Thymus (tissue), 11 donors: ENCODE results near the gene ANGPTL7. TPM values are rescaled to one million over a fixed set of nuclear protein-coding genes. Genes with fewer than 3 reads are reported as not detected.

Source experiments
- DNase-seq, 9 donors: peaks; one replicate each; pipeline ENCODE4 v3.0.0-alpha.2; 2013; ENCODE audit warnings: low spot score in 9 of 9, low read depth in 6 of 9, missing footprints in 1 of 9
- H3K27ac ChIP-seq, 2 donors: one replicate each; pipeline ENCODE4 v1.5.1; 2013; ENCODE audit warnings: control low read depth in 1 of 2, low read depth in 1 of 2, low read length in 1 of 2, mild to moderate bottlenecking in 1 of 2, moderate library complexity in 1 of 2
- H3K27me3 ChIP-seq, 2 donors: one replicate each; pipeline ENCODE4 v1.5.1; 2013; ENCODE audit warnings: low read length in 1 of 2; ENCODE audit not compliant: control insufficient read depth in 2 of 2, insufficient read depth in 1 of 2
- H3K36me3 ChIP-seq, 2 donors: one replicate each; pipeline ENCODE4 v1.5.1; 2013; ENCODE audit warnings: low read length in 1 of 2, mild to moderate bottlenecking in 1 of 2, moderate library complexity in 1 of 2; ENCODE audit not compliant: control insufficient read depth in 2 of 2, insufficient read depth in 2 of 2
- H3K4me1 ChIP-seq, 2 donors: one replicate each; pipeline ENCODE4 v1.5.1; 2013; ENCODE audit warnings: low read length in 2 of 2; ENCODE audit not compliant: control insufficient read depth in 2 of 2, insufficient read depth in 2 of 2
- H3K4me3 ChIP-seq, 2 donors: one replicate each; pipeline ENCODE4 v1.5.1; 2013; ENCODE audit warnings: low read length in 2 of 2, control low read depth in 1 of 2, mild to moderate bottlenecking in 1 of 2
- H3K9me3 ChIP-seq, 2 donors: one replicate each; pipeline ENCODE4 v1.5.1; 2013; ENCODE audit warnings: low read length in 1 of 2, mild to moderate bottlenecking in 1 of 2; ENCODE audit not compliant: control insufficient read depth in 2 of 2, insufficient read depth in 1 of 2
- WGBS: extraction: QIAGEN DNeasy Blood & Tissue Kit; methylation state at CpG from one replicate; pipeline ENCODE4 v1.1.7; 2013; 5-methylcytosine and 5-hydroxymethylcytosine counted together
- polyA plus RNA-seq: library from polyadenylated mRNA; stranded (reverse); fragments of 200-250 nt; gene quantifications from one replicate; pipeline ENCODE4 v1.2.3, GENCODE V29; 2013
- total RNA-seq: library from RNA; stranded (reverse); fragments of 120-200 nt; gene quantifications from one replicate; pipeline ENCODE4 v1.2.4, GENCODE V29; 2013
- donor health status: healthy.

The ANGPTL7 gene
- total and polyA plus RNA-seq, 2 donors, result 0.09 to 1.5 TPM

- Histone ChIP-seq H3K27me3 (no peaks in the 10 kb centered on the region), H3K4me3 (no peak overlapping the region), H3K27ac (no peak overlapping the region), H3K36me3 (peaks cover 80 to 92% of the 10 kb centered on the region in 2 donors), H3K9me3 (no peaks in the 10 kb centered on the region), H3K4me1 (no peaks in the 10 kb centered on the region)
- no peak for DNase-seq
- WGBS, result 98% methylated on average over 2 of the region's 2 CpGs
Observed at GRCh38 chr1:11233208-11233607, 44.1 kb downstream of the ANGPTL7 start.

GRCh38 chr1:11237356-11237755 is 48.2 kb downstream of the ANGPTL7 start:
- H3K27ac ChIP-seq, result no peak overlapping the region
- H3K4me3 ChIP-seq, result no peak overlapping the region
- H3K4me1 ChIP-seq, result no peaks in the 10 kb centered on the region
- no peaks in the 10 kb centered on the region for H3K9me3 ChIP-seq
- WGBS, result 90% methylated on average over 6 of the region's 6 CpGs
- no peak for DNase-seq
- no peaks in the 10 kb centered on the region for H3K27me3 ChIP-seq
- peaks cover 56 to 88% of the 10 kb centered on the region in 2 donors for H3K36me3 ChIP-seq

GRCh38 chr1:11238311-11238710 is 49.2 kb downstream of the ANGPTL7 start:
- no peak overlapping the region for H3K27ac ChIP-seq
- no peak for DNase-seq
- H3K27me3 ChIP-seq, result no peaks in the 10 kb centered on the region
- no peaks in the 10 kb centered on the region for H3K9me3 ChIP-seq
- 98% methylated on average over 7 of the region's 7 CpGs for WGBS
- H3K36me3 ChIP-seq, result peaks cover 58 to 88% of the 10 kb centered on the region in 2 donors
- no peaks in the 10 kb centered on the region for H3K4me1 ChIP-seq
- H3K4me3 ChIP-seq, result no peak overlapping the region

GRCh38 chr1:11245248-11245647 is 56.1 kb downstream of the ANGPTL7 start:
- no peaks in the 10 kb centered on the region for H3K4me1 ChIP-seq
- H3K27me3 ChIP-seq, result no peaks in the 10 kb centered on the region
- no peak for DNase-seq
- no peaks in the 10 kb centered on the region for H3K9me3 ChIP-seq
- peaks cover 43 to 62% of the 10 kb centered on the region in 2 donors for H3K36me3 ChIP-seq
- H3K27ac ChIP-seq, result no peak overlapping the region
- WGBS, result 95% methylated on average over 3 of the region's 3 CpGs
- no peak overlapping the region for H3K4me3 ChIP-seq

Other genes starting within 250 kb of the ANGPTL7 start
- 32.5 TPM for gene TARDBP, start 176.7 kb upstream of the ANGPTL7 start, total RNA-seq
- 155 TPM for gene TARDBP, start 176.7 kb upstream of the ANGPTL7 start, polyA plus RNA-seq
- not detected for gene MASP2, start 142.1 kb upstream of the ANGPTL7 start, total RNA-seq
- gene MASP2, start 142.1 kb upstream of the ANGPTL7 start, polyA plus RNA-seq, result 0.05 TPM
- gene SRM, start 129.3 kb upstream of the ANGPTL7 start, total RNA-seq, result 13.1 TPM
- gene SRM, start 129.3 kb upstream of the ANGPTL7 start, polyA plus RNA-seq, result 62.9 TPM
- gene EXOSC10, start 89.5 kb upstream of the ANGPTL7 start, total RNA-seq, result 44.9 TPM
- 52.2 TPM for gene EXOSC10, start 89.5 kb upstream of the ANGPTL7 start, polyA plus RNA-seq
- 25.2 TPM for gene MTOR, start 73.2 kb downstream of the ANGPTL7 start, total RNA-seq
- 31.3 TPM for gene MTOR, start 73.2 kb downstream of the ANGPTL7 start, polyA plus RNA-seq
- 7.3 TPM for gene UBIAD1, start 83.8 kb downstream of the ANGPTL7 start, total RNA-seq
- 9.8 TPM for gene UBIAD1, start 83.8 kb downstream of the ANGPTL7 start, polyA plus RNA-seq